Measurements from ENCODE around the gene IL21R. TPM values are rescaled to one million over a fixed set of nuclear protein-coding genes. Genes with fewer than 3 reads are reported as not detected.

IL21R gene
- total and polyA plus RNA-seq, 10 of the 15 experiments (the other 5 are each of a cell fraction or from before 2014, with no cell fraction given): 5.3 to 138 (median 82.5) TPM

GRCh38 chr16:27430923-27431484, 29.0 kb downstream of the IL21R start (continued):
- TF ChIP-seq EGR1 (IDR thresholded peaks at IDR 0.05; ENCODE audit: borderline replicate concordance in 1 of 2, low read depth in 2 of 2, low read length in 2 of 2) (no peak), CHD1 (IDR thresholded peaks at IDR 0.05; ENCODE audit: low read depth, low read length) (no peak), TCF3 (IDR thresholded peaks at IDR 0.05; ENCODE audit: borderline replicate concordance, insufficient read depth, low read depth, low read length) (peak; percentile 87; the same call in 1 of the 2 replicates), ZNF207 (IDR thresholded peaks at IDR 0.05; ENCODE audit: borderline replicate concordance) (no peak), DPF2 (IDR thresholded peaks at IDR 0.05) (no peak), POU2F2 (IDR thresholded peaks at IDR 0.05; ENCODE audit: borderline replicate concordance, low read depth, low read length) (peak; percentile 50; the same call in 1 of the 3 replicates), CBFB (IDR thresholded peaks at IDR 0.05; ENCODE audit: low read depth) (peak; percentile 70; the same call in 1 of the 2 replicates), PML (IDR thresholded peaks at IDR 0.05; ENCODE audit: low read length) (no peak), RAD51 (IDR thresholded peaks at IDR 0.05) (no peak), HCFC1 (IDR thresholded peaks at IDR 0.05; ENCODE audit: low read length) (no peak), ETV6 (conservative IDR thresholded peaks at IDR 0.05 in 1 of 2, IDR thresholded peaks at IDR 0.05 in 1 of 2; ENCODE audit: borderline replicate concordance in 1 of 2, low read depth in 1 of 2) (peak in 1 of 2 experiments; percentile 44; a peak in 1 of 4 replicates), ZNF217 (IDR thresholded peaks at IDR 0.05) (peak; percentile 69; the same call in 1 of the 2 replicates), WRNIP1 (IDR thresholded peaks at IDR 0.05; ENCODE audit: borderline replicate concordance, low read depth, low read length) (no peak), NFXL1 (IDR thresholded peaks at IDR 0.05; ENCODE audit: borderline replicate concordance) (no peak), SMAD1 (IDR thresholded peaks at IDR 0.05; ENCODE audit: low read depth, partially characterized antibody) (no peak), MEF2B (IDR thresholded peaks at IDR 0.05; ENCODE audit: partially characterized antibody, poor library complexity, severe bottlenecking) (no peak), BHLHE40 (IDR thresholded peaks at IDR 0.05; ENCODE audit: borderline replicate concordance in 1 of 2, low read depth in 2 of 2, low read length in 1 of 2) (no peak), USF1 (IDR thresholded peaks at IDR 0.05; ENCODE audit: borderline replicate concordance, extremely low read length, insufficient read depth, low read depth, low read length) (no peak), PAX5 (IDR thresholded peaks at IDR 0.05; ENCODE audit: borderline replicate concordance, low read depth, low read length) (peak; percentile 0; the same call in 1 of the 2 replicates), IKZF1 (conservative IDR thresholded peaks at IDR 0.05) (peak; percentile 55), ZNF384 (IDR thresholded peaks at IDR 0.05; ENCODE audit: borderline replicate concordance, low read depth, low read length) (no peak), HDAC6 (IDR thresholded peaks at IDR 0.05; ENCODE audit: unreplicated experiment) (no peak), CREM (IDR thresholded peaks at IDR 0.05; ENCODE audit: low read depth) (peak; percentile 72), GATAD2B (conservative IDR thresholded peaks at IDR 0.05; ENCODE audit: low read depth) (no peak)
- TF ChIP-seq, protein P1, sequence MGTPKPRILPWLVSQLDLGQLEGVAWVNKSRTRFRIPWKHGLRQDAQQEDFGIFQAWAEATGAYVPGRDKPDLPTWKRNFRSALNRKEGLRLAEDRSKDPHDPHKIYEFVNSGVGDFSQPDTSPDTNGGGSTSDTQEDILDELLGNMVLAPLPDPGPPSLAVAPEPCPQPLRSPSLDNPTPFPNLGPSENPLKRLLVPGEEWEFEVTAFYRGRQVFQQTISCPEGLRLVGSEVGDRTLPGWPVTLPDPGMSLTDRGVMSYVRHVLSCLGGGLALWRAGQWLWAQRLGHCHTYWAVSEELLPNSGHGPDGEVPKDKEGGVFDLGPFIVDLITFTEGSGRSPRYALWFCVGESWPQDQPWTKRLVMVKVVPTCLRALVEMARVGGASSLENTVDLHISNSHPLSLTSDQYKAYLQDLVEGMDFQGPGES (IDR thresholded peaks at IDR 0.05): no peak
- TF ChIP-seq, protein P2, sequence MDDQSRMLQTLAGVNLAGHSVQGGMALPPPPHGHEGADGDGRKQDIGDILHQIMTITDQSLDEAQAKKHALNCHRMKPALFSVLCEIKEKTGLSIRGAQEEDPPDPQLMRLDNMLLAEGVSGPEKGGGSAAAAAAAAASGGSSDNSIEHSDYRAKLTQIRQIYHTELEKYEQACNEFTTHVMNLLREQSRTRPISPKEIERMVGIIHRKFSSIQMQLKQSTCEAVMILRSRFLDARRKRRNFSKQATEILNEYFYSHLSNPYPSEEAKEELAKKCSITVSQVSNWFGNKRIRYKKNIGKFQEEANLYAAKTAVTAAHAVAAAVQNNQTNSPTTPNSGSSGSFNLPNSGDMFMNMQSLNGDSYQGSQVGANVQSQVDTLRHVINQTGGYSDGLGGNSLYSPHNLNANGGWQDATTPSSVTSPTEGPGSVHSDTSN (IDR thresholded peaks at IDR 0.05; ENCODE audit: insufficient replicate concordance, low read depth, low read length): no peak
- TF ChIP-seq, protein P3, sequence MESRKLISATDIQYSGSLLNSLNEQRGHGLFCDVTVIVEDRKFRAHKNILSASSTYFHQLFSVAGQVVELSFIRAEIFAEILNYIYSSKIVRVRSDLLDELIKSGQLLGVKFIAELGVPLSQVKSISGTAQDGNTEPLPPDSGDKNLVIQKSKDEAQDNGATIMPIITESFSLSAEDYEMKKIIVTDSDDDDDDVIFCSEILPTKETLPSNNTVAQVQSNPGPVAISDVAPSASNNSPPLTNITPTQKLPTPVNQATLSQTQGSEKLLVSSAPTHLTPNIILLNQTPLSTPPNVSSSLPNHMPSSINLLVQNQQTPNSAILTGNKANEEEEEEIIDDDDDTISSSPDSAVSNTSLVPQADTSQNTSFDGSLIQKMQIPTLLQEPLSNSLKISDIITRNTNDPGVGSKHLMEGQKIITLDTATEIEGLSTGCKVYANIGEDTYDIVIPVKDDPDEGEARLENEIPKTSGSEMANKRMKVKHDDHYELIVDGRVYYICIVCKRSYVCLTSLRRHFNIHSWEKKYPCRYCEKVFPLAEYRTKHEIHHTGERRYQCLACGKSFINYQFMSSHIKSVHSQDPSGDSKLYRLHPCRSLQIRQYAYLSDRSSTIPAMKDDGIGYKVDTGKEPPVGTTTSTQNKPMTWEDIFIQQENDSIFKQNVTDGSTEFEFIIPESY (IDR thresholded peaks at IDR 0.05): no peak
